Measurements from ENCODE around the gene RPRD1B.

DNA sequence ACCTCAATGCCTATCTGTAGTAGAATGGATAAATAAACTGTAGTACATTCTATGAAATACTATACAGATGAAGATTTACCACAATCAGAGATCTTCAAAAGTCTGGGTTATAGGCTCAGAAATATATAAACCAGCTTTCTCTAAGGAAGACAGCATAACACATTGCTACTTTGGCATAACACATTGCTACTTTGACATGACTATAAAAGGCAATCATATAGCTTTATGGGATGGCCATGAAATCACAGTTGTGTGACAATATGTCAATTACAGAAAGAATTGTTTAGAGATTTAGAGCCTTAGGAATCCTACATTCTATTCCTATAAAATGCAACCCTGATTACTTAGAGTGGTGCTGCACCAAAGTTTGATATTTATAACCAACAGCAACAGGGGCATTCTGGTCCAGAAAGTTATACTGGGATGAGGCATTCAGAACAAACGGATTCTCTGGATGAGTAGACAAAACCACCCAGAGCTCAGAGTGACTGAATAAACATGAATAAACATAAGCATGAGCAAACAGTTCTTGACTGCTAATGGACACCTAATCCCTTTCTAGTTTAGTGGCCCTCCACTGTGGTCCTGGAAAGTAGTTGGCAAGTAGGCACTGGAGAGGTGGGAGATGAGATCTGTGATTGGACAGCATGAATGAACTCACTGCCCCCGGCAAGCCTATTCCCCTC, 12.3 kb upstream of the RPRD1B start:
- TF ChIP-seq, protein P1, sequence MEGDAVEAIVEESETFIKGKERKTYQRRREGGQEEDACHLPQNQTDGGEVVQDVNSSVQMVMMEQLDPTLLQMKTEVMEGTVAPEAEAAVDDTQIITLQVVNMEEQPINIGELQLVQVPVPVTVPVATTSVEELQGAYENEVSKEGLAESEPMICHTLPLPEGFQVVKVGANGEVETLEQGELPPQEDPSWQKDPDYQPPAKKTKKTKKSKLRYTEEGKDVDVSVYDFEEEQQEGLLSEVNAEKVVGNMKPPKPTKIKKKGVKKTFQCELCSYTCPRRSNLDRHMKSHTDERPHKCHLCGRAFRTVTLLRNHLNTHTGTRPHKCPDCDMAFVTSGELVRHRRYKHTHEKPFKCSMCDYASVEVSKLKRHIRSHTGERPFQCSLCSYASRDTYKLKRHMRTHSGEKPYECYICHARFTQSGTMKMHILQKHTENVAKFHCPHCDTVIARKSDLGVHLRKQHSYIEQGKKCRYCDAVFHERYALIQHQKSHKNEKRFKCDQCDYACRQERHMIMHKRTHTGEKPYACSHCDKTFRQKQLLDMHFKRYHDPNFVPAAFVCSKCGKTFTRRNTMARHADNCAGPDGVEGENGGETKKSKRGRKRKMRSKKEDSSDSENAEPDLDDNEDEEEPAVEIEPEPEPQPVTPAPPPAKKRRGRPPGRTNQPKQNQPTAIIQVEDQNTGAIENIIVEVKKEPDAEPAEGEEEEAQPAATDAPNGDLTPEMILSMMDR (IDR thresholded peaks at IDR 0.05): no peak
- no peak for TF ChIP-seq EZH2phosphoT487 (IDR thresholded peaks at IDR 0.05)
- TF ChIP-seq EZH2 (IDR thresholded peaks at IDR 0.05): no peak
